ENCODE data around the gene FCN3.
"Not testable (repeated sequence)": the region's sequence is repeated elsewhere in the genome, so short reads cannot be mapped to it uniquely, and the experiment has no call there.

FCN3 gene

GRCh38 chr1:27398405-27399149 is 24.0 kb upstream of the FCN3 start:
- DNase-seq = no peak

DNA sequence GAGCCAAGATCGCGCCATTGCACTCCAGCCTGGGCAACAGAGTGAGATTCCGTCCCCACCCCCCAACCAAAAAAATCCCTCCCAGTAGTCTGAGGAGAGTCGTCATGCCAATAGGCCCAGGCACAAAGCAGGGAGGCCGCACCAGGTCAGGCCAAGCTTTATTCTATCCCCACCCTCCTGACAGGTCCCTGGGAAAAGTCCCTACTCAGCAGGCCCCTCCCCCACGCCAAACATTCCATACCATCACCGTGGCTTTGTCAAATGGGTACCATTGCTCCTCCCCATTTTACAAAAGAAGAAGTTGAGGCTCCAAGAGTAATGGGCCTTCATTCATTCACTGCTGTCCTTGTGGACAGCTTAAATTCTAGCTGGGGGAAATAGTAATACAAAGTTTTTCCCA is 23.1 kb upstream of the FCN3 start:
- DNase-seq = no peak

GRCh38 chr1:27397110-27397509 is 22.5 kb upstream of the FCN3 start:
- no peak for DNase-seq

- no peak for DNase-seq
These were observed 21.0 kb upstream of the FCN3 start for GRCh38 chr1:27395441-27396195.

DNA sequence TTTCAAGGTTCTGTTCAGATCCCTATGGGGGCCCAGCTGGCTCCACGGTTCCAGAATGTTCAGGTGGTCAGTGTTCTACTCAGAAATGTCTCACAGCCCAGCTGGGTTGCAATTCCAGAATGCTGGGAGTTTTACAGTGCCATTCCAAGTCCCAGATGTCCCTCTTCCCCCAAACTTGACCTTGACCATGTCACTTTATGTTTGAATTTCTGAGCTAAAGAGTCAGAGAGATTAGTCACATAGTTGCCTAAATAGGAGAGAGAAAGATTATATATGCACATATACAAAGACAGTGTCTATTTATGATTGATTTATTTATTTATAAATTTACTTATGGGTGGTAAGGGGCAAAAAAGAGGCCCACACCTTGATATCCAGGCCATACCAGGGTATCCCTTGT is 20.3 kb upstream of the FCN3 start:
- DNase-seq = no peak

DNA sequence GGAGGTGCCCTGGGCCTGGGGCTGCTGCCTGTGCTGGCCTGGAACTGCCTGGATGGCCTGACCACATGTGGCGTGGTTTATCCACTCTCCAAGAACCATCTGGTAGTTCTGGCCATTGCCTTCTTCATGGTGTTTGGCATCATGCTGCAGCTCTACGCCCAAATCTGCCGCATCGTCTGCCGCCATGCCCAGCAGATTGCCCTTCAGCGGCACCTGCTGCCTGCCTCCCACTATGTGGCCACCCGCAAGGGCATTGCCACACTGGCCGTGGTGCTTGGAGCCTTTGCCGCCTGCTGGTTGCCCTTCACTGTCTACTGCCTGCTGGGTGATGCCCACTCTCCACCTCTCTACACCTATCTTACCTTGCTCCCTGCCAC is 19.6 kb upstream of the FCN3 start:
- no peak for DNase-seq

DNA sequence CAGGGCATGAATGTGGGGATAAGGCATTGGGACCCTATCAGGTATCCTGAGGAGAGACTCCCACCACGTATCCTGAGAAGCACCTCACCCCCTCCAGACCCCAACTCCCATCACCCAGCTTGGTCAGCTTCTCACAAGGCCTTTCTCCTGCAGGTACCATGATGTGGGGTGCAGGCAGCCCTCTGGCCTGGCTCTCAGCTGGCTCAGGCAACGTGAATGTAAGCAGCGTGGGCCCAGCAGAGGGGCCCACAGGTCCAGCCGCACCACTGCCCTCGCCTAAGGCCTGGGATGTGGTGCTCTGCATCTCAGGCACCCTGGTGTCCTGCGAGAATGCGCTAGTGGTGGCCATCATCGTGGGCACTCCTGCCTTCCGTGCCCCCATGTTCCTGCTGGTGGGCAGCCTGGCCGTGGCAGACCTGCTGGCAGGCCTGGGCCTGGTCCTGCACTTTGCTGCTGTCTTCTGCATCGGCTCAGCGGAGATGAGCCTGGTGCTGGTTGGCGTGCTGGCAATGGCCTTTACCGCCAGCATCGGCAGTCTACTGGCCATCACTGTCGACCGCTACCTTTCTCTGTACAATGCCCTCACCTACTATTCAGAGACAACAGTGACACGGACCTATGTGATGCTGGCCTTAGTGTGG is 19.1 kb upstream of the FCN3 start:
- no peak for DNase-seq

DNA sequence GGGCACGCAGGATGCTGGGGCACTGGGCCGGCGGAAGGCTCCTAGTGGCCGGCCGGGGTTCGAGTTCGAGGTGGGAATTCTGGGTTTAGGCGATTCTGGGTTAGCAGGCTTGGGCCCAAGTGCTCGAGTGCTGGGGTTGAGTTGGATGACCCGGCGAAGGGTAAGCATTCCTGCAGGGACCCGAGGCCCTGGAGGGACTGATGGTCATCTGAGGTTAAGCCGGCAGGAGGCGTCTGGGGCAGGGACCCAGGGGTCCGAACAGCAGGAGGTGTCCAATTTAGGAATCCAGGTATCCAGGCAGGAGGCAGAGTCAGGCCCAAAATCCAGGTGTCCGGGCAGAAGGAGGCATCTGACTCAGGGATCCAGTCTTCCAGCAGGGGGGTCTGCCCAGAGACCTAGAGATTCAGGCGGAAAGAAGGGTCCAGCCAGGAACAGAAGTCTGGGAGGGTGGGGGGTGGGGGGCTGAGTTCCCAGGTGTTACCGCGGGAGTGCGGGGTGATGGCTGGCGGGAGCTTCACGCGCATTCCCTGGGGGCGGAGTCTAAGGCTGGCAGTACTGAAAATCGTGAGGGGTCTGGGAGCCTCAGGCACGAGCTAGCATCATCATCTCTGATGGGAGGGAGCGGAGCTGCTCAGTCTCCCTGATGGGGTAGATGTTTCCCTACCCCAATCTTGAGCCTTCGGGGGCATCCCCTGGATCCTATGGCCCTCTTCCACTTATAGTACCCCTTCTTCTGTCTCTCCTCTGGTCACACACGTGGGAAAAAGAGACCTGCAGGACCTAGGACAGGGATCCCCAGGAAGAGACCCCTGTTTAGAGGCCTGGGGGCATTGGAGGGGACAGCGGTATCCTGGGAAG is 18.4 kb upstream of the FCN3 start:
- DNase-seq = no peak

- peak; percentile 48 for DNase-seq
These were observed 17.6 kb upstream of the FCN3 start, which contains the start of gene GPR3 for GRCh38 chr1:27392096-27392777. TSS of gene GPR3 (plus strand) at chr1:27392622. CDS start at chr1:27393799, 1,177 bp downstream.

GRCh38 chr1:27391511-27392095 is 17.0 kb upstream of the FCN3 start:
- peak; percentile 42 for DNase-seq

GRCh38 chr1:27388337-27389005 is 13.8 kb upstream of the FCN3 start:
- DNase-seq = peak; percentile 6

DNA sequence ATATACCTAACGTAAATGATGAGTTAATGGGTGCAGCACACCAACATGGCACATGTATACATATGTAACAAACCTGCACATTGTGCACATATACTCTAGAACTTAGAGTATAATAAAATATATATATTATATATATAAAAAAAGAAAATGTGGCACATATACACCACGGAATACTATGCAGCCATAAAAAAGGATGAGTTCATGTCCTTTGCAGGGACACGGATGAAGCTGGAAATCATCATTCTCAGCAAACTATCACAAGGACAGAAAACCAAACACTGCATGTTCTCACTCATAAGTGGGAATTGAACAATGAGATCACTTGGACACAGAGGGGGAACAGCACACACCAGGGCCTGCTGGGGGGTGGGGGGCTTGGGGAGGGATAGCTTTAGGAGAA is 10.2 kb upstream of the FCN3 start:
- DNase-seq = not testable (repeated sequence)

- DNase-seq = no peak
These were observed 9.0 kb upstream of the FCN3 start for GRCh38 chr1:27383661-27384060.

- no peak for DNase-seq
These were observed 8.5 kb upstream of the FCN3 start, which contains the start of gene CD164L2 for GRCh38 chr1:27383039-27383605. TSS of gene CD164L2 (minus strand) at chr1:27383333. CDS start at chr1:27383239, 94 bp downstream.

DNA sequence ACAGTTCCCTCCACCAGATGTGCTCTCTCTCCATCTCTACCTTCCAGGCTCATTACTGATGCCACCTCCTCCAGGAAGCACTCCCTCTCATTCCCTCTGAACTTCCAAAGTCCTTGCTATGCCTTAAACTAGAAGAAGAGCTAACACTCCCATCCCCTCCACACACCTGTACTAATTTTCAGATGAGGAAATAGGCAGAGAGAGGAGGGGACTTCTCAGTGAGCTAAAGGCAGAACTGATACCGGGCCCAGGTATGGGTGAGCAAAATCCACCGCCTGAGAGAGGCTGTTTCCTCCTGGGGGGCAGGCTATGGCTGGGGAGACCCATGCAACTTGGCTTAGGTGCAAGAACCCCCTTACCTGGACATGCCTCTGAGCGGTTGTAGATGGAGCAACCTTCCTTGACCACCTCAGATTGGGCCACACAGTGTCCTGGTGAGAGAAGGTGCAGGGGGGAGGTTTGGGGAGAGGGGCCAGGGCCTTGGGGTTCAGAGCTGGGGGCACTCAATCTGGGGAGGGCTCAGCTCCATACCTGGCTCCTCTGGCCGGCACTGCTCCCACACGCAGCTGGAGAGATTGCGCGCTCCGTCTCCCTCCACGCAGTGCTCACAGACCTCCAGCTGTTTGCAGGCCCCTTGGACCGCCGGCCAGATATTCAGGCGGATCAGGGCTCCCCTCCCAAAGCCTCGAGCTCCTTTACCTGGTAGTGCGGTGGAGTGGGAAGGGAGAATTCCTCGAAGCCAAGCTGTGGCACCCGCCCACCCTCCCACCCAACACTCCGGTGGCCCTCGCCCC is 7.5 kb upstream of the FCN3 start:
- no peak for DNase-seq

GRCh38 chr1:27380766-27381733 is 6.4 kb upstream of the FCN3 start:
- DNase-seq = no peak

- no peak for DNase-seq
These were observed 5.6 kb upstream of the FCN3 start for GRCh38 chr1:27380224-27380623.

DNA sequence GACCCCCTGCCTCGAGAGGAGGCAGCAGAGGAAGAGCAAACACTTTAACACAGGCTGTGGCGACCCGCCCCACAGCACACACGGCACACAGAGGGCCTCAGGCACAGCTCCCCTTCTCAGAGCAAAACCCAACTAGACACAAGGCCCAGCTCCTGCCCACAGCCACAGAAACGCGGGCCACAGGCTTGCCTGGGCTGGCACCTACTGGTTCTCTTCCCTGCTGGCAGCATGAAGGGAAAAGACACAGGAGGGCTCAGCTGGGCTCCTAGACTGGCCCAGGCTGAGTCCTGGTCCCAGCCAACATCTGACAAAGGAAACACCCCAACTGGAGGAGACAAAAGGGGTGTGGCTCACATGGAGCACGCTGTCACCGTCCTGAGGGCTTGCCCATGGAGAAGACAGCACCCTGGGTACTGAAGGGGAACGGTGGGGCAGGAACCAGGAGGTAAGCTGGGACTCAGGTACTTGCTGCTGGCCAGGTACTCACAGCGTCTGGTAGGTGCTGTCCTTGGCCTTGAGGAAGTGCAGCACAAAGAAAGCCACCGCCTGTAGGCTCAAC is 5.0 kb upstream of the FCN3 start:
- no peak for DNase-seq
